Measurements from ENCODE around the gene FAM83F.
"Not testable (repeated sequence)": the region's sequence is repeated elsewhere in the genome, so short reads cannot be mapped to it uniquely, and the experiment has no call there.

FAM83F gene

DNA sequence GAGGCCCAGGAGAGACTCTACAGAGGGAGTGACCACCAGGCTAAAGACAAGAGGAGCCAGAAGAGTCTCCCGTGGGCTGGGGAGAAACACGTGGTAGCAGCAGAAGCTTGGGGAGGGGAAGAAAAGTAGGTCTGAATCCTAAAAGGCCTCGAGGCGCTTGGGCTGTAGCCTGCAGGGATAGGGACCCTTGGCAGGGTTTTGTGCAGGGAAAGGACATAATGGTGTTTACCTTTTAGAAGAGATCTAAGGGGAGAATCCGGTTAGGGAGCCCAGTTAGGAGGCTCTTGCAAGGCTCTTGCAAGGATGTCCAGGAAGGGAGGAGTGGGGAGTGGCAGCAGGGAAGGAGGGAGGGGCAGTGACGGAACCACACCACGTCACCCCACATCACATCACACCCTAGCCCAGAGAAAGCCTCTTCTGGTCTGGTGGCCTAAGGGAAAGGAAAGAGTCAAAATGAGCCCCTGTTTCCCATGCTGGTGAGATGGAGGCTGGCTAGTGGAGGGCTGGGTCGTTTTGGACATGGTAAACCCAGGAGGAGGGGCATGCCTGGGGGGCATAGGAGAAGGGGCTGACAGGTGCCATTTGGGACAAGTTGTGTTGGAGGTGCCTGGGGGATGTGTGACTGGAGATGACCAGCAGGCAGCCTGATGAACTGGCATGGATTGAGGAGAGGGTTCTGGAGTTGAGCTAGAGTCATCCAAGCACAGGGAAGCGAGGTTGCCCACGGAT lies 6.2 kb upstream of the FAM83F start:
- no peak for DNase-seq
- Histone ChIP-seq H3K4me3 (ENCODE audit: low read depth, low read length) (no peak overlapping the region), H3K27ac (no peak overlapping the region), H3K36me3 (no peaks in the 10 kb centered on the region), H3K27me3 (ENCODE audit: insufficient read depth, low read depth, severe bottlenecking) (no peaks in the 10 kb centered on the region), H3K9me3 (ENCODE audit: severe bottlenecking) (no peaks in the 10 kb centered on the region)
- TF ChIP-seq, protein P1, sequence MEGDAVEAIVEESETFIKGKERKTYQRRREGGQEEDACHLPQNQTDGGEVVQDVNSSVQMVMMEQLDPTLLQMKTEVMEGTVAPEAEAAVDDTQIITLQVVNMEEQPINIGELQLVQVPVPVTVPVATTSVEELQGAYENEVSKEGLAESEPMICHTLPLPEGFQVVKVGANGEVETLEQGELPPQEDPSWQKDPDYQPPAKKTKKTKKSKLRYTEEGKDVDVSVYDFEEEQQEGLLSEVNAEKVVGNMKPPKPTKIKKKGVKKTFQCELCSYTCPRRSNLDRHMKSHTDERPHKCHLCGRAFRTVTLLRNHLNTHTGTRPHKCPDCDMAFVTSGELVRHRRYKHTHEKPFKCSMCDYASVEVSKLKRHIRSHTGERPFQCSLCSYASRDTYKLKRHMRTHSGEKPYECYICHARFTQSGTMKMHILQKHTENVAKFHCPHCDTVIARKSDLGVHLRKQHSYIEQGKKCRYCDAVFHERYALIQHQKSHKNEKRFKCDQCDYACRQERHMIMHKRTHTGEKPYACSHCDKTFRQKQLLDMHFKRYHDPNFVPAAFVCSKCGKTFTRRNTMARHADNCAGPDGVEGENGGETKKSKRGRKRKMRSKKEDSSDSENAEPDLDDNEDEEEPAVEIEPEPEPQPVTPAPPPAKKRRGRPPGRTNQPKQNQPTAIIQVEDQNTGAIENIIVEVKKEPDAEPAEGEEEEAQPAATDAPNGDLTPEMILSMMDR (IDR thresholded peaks at IDR 0.05; ENCODE audit: low read depth, low read length) = no peak

DNA sequence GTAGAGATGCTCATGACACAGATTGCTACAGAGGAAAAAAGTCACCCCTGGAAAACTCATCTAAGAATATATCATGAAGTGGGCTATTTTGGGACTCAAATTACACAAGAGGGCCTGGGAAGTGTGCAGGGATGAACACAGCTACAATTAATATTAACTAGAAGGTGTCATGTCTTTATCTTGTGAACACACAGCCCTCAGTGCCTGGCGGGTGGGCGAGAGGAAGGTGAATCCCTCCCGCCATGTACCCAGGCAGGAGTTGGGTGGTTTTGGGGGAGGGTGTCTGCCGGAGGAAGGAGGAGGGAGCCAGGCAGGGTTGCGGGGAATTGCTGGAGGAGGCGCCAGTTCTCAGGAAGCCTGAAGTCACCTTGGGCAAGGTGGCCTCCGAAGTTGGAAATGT lies 5.1 kb upstream of the FAM83F start:
- H3K27ac ChIP-seq = no peak overlapping the region; the same call in 1 of the 2 replicates
- H3K9me3 ChIP-seq (ENCODE audit: severe bottlenecking) = no peaks in the 10 kb centered on the region
- H3K27me3 ChIP-seq (ENCODE audit: insufficient read depth, low read depth, severe bottlenecking) = no peaks in the 10 kb centered on the region
- DNase-seq = no peak
- no peaks in the 10 kb centered on the region for H3K36me3 ChIP-seq
- no peak overlapping the region for H3K4me3 ChIP-seq (ENCODE audit: low read depth, low read length)
- TF ChIP-seq, protein P1 (IDR thresholded peaks at IDR 0.05; ENCODE audit: low read depth, low read length) = no peak

DNA sequence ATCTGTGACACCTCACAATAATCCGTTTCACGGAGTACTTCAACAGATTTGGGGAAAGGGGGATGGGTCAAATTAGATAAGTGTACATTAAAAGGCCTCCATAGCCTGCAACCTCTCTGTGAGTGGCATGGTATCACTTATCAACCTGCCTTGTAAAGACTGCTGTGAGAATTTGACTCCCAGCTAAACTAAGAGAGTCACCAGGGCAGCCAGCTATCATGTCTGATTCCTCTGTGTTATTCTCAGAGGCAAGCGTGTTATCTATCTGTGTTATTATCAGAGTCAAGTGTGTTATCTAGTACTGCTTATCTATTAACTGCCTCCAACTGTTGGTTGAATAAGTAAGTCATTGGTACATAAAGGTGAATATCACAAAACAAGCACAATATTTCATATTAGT lies 4.1 kb upstream of the FAM83F start:
- Histone ChIP-seq H3K9me3 (ENCODE audit: severe bottlenecking) (no peaks in the 10 kb centered on the region), H3K36me3 (no peaks in the 10 kb centered on the region), H3K4me3 (ENCODE audit: low read depth, low read length) (no peak overlapping the region), H3K27ac (peak overlapping the region; percentile 32), H3K27me3 (ENCODE audit: insufficient read depth, low read depth, severe bottlenecking) (no peaks in the 10 kb centered on the region)
- DNase-seq = no peak
- TF ChIP-seq, protein P1 (IDR thresholded peaks at IDR 0.05; ENCODE audit: low read depth, low read length) = no peak

DNA sequence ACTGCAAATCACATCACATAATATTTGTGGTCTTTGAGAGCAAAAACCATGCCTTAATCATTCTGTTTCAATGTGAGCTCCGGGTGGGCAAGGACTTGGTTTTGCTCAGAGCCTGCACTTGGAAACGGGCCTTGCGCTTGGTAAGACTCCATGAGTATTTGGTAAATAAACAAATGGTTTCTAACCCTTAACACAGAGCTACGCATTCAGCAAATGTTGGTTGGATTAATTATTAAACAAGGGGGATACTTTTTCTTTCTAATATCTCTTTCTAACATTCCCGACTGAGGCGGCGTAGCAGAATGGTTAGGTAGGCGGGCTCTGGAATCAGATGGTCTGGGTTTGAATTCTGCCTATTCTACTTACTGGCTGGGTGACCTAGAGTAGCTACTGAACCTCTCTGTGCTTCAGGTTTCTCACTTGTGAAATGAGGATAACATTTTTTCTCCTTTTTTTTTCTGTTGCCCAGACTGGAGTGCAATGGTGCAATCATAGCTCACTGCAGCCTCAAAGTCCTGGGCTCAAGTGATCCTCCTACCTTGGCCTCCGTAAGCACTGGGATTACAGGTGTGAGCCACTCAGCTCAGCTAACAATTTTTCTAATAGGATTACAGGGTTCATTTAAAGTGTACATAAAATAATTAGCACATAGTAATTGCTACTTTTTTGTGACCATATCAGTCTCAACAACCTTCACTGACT lies 3.4 kb upstream of the FAM83F start:
- H3K27ac ChIP-seq = no peak overlapping the region; the same call in 1 of the 2 replicates
- TF ChIP-seq, protein P1 (IDR thresholded peaks at IDR 0.05; ENCODE audit: low read depth, low read length) = no peak
- no peaks in the 10 kb centered on the region for H3K27me3 ChIP-seq (ENCODE audit: insufficient read depth, low read depth, severe bottlenecking)
- no peak for DNase-seq
- no peaks in the 10 kb centered on the region for H3K9me3 ChIP-seq (ENCODE audit: severe bottlenecking)
- H3K4me3 ChIP-seq (ENCODE audit: low read depth, low read length) = no peak overlapping the region
- H3K36me3 ChIP-seq = no peaks in the 10 kb centered on the region

DNA sequence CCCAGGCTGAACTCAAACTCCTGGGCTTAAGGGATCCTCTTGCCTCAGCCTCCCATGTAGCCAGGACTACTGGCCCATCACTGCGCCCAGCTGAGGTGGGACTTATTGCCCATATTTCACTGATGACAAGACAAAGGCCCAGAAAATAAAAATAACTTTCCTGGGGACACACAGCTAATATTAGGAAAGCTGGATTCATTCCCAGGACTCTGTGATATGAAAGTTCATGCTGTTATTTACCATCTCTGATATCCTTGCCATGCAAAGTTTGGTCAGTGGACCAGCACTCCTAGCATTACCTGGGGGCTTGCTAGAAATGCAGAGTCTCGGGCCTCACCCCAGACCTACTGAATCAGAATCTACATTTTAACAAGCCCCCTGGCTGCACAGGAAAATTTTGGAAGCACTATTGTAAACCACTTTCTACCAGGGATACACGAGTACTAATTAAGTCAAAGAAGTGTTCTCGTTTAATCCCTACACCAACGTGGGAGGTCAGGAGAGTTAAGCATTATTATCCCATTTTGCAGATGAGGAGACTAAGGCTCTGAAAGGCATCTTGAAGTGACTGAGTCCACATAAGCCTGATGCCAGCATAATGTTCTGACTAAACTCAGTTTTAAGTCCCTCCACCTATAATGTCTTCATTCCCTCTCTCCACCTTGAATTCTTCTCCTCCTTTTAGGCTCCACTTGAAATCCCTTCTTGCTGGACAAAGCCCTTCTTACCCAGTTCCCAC lies 2.5 kb upstream of the FAM83F start:
- DNase-seq = no peak
- Histone ChIP-seq H3K9me3 (ENCODE audit: severe bottlenecking) (no peaks in the 10 kb centered on the region), H3K36me3 (no peaks in the 10 kb centered on the region), H3K27ac (peak overlapping the region; percentile 88), H3K4me3 (ENCODE audit: low read depth, low read length) (no peak overlapping the region), H3K27me3 (ENCODE audit: insufficient read depth, low read depth, severe bottlenecking) (no peaks in the 10 kb centered on the region)
- TF ChIP-seq, protein P1 (IDR thresholded peaks at IDR 0.05; ENCODE audit: low read depth, low read length) = no peak

DNA sequence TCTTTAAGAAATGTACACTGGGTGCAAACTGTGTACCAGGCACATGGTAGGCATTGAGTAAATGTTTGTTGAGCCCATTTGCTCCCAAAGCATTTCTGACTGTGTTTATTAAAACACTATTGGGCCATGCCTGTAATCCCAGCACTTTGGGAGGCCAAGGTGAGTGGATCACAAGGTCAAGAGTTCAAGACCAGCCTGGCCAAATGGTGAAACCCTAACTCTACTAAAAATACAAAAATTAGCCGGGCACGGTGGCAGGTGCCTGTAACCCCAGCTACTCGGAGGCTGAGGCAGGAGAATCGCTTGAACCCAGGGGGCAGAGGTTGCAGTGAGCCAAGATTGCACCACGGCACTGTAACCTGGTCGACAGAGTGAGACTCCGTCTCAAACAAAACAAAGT lies 1.9 kb upstream of the FAM83F start:
- H3K9me3 ChIP-seq (ENCODE audit: severe bottlenecking); DNase-seq; H3K36me3 ChIP-seq; H3K4me3 ChIP-seq (ENCODE audit: low read depth, low read length); H3K27me3 ChIP-seq (ENCODE audit: insufficient read depth, low read depth, severe bottlenecking): not testable (repeated sequence)
- H3K27ac ChIP-seq = peak overlapping the region; percentile 88
